WTC11 (cell line): ENCODE measurements around the gene KCNA2. TPM values are rescaled to one million over a fixed set of nuclear protein-coding genes. Genes with fewer than 3 reads are reported as not detected.

Source experiments
- ATAC-seq: fragments of 200-7000 bp; cut with Tn5 transposase; 2 replicates; pipeline ENCODE4 v1.10.0; 2021; ENCODE audit warnings: mild to moderate bottlenecking, moderate library complexity
- CTCF ChIA-PET: fragments of 300-600 bp; sonication (Branson Sonifier 250); formaldehyde crosslinking; loops from one replicate; lab custom pipeline; 2021; ENCODE audit warnings: antibody characterized with exemption; lab: Charles Lee
- POLR2A ChIA-PET: fragments of 350-600 bp; sonication (Branson Sonifier 250); formaldehyde crosslinking; loops from one replicate; lab custom pipeline; 2021; ENCODE audit warnings: antibody characterized with exemption; lab: Charles Lee
- DNase-seq: peaks from one replicate; pipeline ENCODE4 v3.0.0; 2021; ENCODE audit warnings: low spot score
- H3K27ac Mint-ChIP-seq: 2 replicates; pipeline ENCODE4 v1.8.0; 2021; ENCODE audit warnings: mixed read lengths
- H3K27me3 Mint-ChIP-seq: 2 replicates; pipeline ENCODE4 v1.8.0; 2021; ENCODE audit warnings: low read depth, mild to moderate bottlenecking, moderate library complexity, mixed read lengths
- H3K36me3 Mint-ChIP-seq: 2 replicates; pipeline ENCODE4 v1.8.0; 2021; ENCODE audit warnings: mixed read lengths
- H3K4me1 Mint-ChIP-seq: 2 replicates; pipeline ENCODE4 v1.8.0; 2022; ENCODE audit warnings: mixed read lengths
- H3K4me3 Mint-ChIP-seq: 2 replicates; pipeline ENCODE4 v1.8.0; 2021; ENCODE audit warnings: mild to moderate bottlenecking, moderate library complexity, mixed read lengths
- H3K9me3 Mint-ChIP-seq: 2 replicates; pipeline ENCODE4 v1.8.0; 2021; ENCODE audit warnings: mixed read lengths
- AR ChIP-seq: fragments of 250-450 bp; sonication (Bioruptor Pico); IDR thresholded peaks from 2 replicates; pipeline ENCODE4 v1.9.0; 2021; ENCODE audit warnings: mild to moderate bottlenecking
- ATF1 ChIP-seq: sonication (generic); formaldehyde crosslinking; IDR thresholded peaks from 2 replicates; pipeline ENCODE4 v1.8.1; 2023; ENCODE audit warnings: mild to moderate bottlenecking, moderate library complexity, missing genetic modification reagents
- CBFB ChIP-seq: sonication (generic); formaldehyde crosslinking; IDR thresholded peaks from 2 replicates; pipeline ENCODE4 v1.8.1; 2022; ENCODE audit warnings: mild to moderate bottlenecking, low read depth, missing genetic modification reagents
- CREM ChIP-seq: sonication (generic); formaldehyde crosslinking; IDR thresholded peaks from 2 replicates; pipeline ENCODE4 v1.8.1; 2022; ENCODE audit warnings: mild to moderate bottlenecking, missing genetic modification reagents, moderate library complexity
- E2F1 ChIP-seq: sonication (generic); formaldehyde crosslinking; IDR thresholded peaks from 2 replicates; pipeline ENCODE4 v1.8.0; 2022; ENCODE audit warnings: mild to moderate bottlenecking, missing genetic modification reagents
- HMGA2 ChIP-seq: fragments of 250-450 bp; sonication (Bioruptor Pico); IDR thresholded peaks from 2 replicates; pipeline ENCODE4 v1.4.0; 2021; ENCODE audit warnings: mild to moderate bottlenecking, moderate library complexity
- JUN ChIP-seq: sonication (generic); formaldehyde crosslinking; IDR thresholded peaks from 2 replicates; pipeline ENCODE4 v1.8.0; 2023; ENCODE audit warnings: mild to moderate bottlenecking, missing genetic modification reagents
- NR2C2 ChIP-seq: sonication (generic); formaldehyde crosslinking; IDR thresholded peaks from 2 replicates; pipeline ENCODE4 v1.8.0; 2022; ENCODE audit warnings: mild to moderate bottlenecking, missing genetic modification reagents
- SMAD3 ChIP-seq: sonication (generic); formaldehyde crosslinking; IDR thresholded peaks from 2 replicates; pipeline ENCODE4 v1.8.0; 2022; ENCODE audit warnings: missing genetic modification reagents, mild to moderate bottlenecking, borderline replicate concordance
- ZBTB43 ChIP-seq: sonication (generic); formaldehyde crosslinking; IDR thresholded peaks from 2 replicates; pipeline ENCODE4 v1.8.1; 2023; ENCODE audit warnings: mild to moderate bottlenecking, missing genetic modification reagents
- ZNF121 ChIP-seq: sonication (generic); formaldehyde crosslinking; IDR thresholded peaks from 2 replicates; pipeline ENCODE4 v1.8.0; 2023; ENCODE audit warnings: missing genetic modification reagents
- ZNF232 ChIP-seq: sonication (generic); formaldehyde crosslinking; IDR thresholded peaks from 2 replicates; pipeline ENCODE4 v1.8.0; 2022; ENCODE audit warnings: mild to moderate bottlenecking, missing genetic modification reagents
- ZNF263 ChIP-seq: sonication (generic); formaldehyde crosslinking; IDR thresholded peaks from 2 replicates; pipeline ENCODE4 v1.8.1; 2022; ENCODE audit warnings: low read depth, mild to moderate bottlenecking, moderate library complexity, missing genetic modification reagents
- ZNF416 ChIP-seq: fragments of 250-450 bp; sonication (Bioruptor Pico); IDR thresholded peaks from 2 replicates; pipeline ENCODE4 v1.9.0; 2021; ENCODE audit warnings: mild to moderate bottlenecking, inconsistent platforms
- total RNA-seq: library from RNA; stranded (reverse); gene quantifications from 3 replicates; pipeline ENCODE4 v1.2.3, GENCODE V29; 2021
- TF ChIP-seq, protein P1 (sequence below): sonication (generic); formaldehyde crosslinking; IDR thresholded peaks from 2 replicates; pipeline ENCODE4 v1.8.0; 2023; ENCODE audit warnings: missing genetic modification reagents
- TF ChIP-seq, protein P2 (sequence below): sonication (generic); formaldehyde crosslinking; IDR thresholded peaks from 2 replicates; pipeline ENCODE4 v1.8.0; 2023; ENCODE audit warnings: missing genetic modification reagents, mild to moderate bottlenecking, borderline replicate concordance
- TF ChIP-seq, protein P3 (sequence below): sonication (generic); formaldehyde crosslinking; IDR thresholded peaks from 2 replicates; pipeline ENCODE4 v1.8.1; 2023; ENCODE audit warnings: mild to moderate bottlenecking, missing genetic modification reagents, borderline replicate concordance

Gene KCNA2
- total RNA-seq, 1 experiment from 2014 or later = 0.50 TPM

DNA sequence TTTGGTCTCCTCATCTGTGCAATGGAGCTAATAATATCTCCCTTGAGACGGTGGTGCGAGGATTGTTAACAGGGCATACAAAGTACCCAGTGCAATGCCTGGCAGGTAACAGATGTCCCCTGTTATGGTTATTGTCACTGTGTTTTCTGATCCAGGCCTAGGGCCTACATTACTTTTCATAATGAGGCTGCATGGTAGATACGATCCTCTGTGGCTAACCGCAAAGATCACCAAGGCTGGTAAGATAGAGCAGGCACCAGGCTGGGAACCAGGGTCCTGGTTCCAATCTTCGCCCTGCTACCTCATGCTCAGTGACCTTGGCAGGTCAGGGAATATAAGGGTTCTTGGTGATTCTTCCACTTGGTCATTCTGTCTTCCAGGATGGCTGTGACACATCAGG lies 22.7 kb downstream of the KCNA2 start (continued):
- TF ChIP-seq, protein P1, sequence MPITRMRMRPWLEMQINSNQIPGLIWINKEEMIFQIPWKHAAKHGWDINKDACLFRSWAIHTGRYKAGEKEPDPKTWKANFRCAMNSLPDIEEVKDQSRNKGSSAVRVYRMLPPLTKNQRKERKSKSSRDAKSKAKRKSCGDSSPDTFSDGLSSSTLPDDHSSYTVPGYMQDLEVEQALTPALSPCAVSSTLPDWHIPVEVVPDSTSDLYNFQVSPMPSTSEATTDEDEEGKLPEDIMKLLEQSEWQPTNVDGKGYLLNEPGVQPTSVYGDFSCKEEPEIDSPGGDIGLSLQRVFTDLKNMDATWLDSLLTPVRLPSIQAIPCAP = no peak
- TF ChIP-seq ZBTB43 (CRISPR knock-in tag) = no peak

- Mint-ChIP-seq H3K4me1 (no peaks in the 10 kb centered on the region), H3K27me3 (peaks cover 49% of the 10 kb centered on the region), H3K9me3 (peaks cover 8% of the 10 kb centered on the region), H3K36me3 (no peaks in the 10 kb centered on the region), H3K4me3 (no peak overlapping the region), H3K27ac (no peak overlapping the region)
- DNase-seq (no peak), ATAC-seq (no peak)
- no peak for TF ChIP-seq ATF1 (CRISPR knock-in tag)
- TF ChIP-seq, protein P1 = no peak
- no peak for TF ChIP-seq CBFB (CRISPR knock-in tag)
- no peak for TF ChIP-seq SMAD3
- TF ChIP-seq, protein P2, sequence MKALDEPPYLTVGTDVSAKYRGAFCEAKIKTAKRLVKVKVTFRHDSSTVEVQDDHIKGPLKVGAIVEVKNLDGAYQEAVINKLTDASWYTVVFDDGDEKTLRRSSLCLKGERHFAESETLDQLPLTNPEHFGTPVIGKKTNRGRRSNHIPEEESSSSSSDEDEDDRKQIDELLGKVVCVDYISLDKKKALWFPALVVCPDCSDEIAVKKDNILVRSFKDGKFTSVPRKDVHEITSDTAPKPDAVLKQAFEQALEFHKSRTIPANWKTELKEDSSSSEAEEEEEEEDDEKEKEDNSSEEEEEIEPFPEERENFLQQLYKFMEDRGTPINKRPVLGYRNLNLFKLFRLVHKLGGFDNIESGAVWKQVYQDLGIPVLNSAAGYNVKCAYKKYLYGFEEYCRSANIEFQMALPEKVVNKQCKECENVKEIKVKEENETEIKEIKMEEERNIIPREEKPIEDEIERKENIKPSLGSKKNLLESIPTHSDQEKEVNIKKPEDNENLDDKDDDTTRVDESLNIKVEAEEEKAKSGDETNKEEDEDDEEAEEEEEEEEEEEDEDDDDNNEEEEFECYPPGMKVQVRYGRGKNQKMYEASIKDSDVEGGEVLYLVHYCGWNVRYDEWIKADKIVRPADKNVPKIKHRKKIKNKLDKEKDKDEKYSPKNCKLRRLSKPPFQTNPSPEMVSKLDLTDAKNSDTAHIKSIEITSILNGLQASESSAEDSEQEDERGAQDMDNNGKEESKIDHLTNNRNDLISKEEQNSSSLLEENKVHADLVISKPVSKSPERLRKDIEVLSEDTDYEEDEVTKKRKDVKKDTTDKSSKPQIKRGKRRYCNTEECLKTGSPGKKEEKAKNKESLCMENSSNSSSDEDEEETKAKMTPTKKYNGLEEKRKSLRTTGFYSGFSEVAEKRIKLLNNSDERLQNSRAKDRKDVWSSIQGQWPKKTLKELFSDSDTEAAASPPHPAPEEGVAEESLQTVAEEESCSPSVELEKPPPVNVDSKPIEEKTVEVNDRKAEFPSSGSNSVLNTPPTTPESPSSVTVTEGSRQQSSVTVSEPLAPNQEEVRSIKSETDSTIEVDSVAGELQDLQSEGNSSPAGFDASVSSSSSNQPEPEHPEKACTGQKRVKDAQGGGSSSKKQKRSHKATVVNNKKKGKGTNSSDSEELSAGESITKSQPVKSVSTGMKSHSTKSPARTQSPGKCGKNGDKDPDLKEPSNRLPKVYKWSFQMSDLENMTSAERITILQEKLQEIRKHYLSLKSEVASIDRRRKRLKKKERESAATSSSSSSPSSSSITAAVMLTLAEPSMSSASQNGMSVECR (CRISPR knock-in tag) = no peak
- no peak for TF ChIP-seq ZNF232 (CRISPR knock-in tag)
- no peak for TF ChIP-seq ZNF121
- TF ChIP-seq AR = no peak
- TF ChIP-seq NR2C2 (CRISPR knock-in tag) = no peak
- ChIA-PET CTCF (interaction anchor here (1.2 kb wide), 2 partner anchors 34 to 37 kb away, joined by 3 to 4 read pairs; no protein-coding TSS in a partner anchor), POLR2A (no interaction called here)
Observed at GRCh38 chr1:110582378-110582777, 23.8 kb downstream of the KCNA2 start.

GRCh38 chr1:110581682-110582145 lies 24.4 kb downstream of the KCNA2 start:
- ChIA-PET CTCF (interaction anchor here (0.9 to 1.2 kb wide), 4 partner anchors 26 to 86 kb away, joined by 3 to 5 read pairs (median 4); no protein-coding TSS in a partner anchor), POLR2A (no interaction called here)
- DNase-seq = no peak
- Mint-ChIP-seq H3K27ac (no peak overlapping the region), H3K27me3 (peaks cover 55% of the 10 kb centered on the region), H3K9me3 (peaks cover 8% of the 10 kb centered on the region), H3K4me1 (no peaks in the 10 kb centered on the region), H3K4me3 (no peak overlapping the region), H3K36me3 (no peaks in the 10 kb centered on the region)
- ATAC-seq = no peak
- no peak for TF ChIP-seq E2F1 (CRISPR knock-in tag)
- no peak for TF ChIP-seq JUN (CRISPR knock-in tag)
- no peak for TF ChIP-seq ZNF263
- no peak for TF ChIP-seq CREM (CRISPR knock-in tag)
- TF ChIP-seq HMGA2 (CRISPR knock-in tag) = no peak
- no peak for TF ChIP-seq ZNF416 (CRISPR knock-in tag)
- TF ChIP-seq, protein P3, sequence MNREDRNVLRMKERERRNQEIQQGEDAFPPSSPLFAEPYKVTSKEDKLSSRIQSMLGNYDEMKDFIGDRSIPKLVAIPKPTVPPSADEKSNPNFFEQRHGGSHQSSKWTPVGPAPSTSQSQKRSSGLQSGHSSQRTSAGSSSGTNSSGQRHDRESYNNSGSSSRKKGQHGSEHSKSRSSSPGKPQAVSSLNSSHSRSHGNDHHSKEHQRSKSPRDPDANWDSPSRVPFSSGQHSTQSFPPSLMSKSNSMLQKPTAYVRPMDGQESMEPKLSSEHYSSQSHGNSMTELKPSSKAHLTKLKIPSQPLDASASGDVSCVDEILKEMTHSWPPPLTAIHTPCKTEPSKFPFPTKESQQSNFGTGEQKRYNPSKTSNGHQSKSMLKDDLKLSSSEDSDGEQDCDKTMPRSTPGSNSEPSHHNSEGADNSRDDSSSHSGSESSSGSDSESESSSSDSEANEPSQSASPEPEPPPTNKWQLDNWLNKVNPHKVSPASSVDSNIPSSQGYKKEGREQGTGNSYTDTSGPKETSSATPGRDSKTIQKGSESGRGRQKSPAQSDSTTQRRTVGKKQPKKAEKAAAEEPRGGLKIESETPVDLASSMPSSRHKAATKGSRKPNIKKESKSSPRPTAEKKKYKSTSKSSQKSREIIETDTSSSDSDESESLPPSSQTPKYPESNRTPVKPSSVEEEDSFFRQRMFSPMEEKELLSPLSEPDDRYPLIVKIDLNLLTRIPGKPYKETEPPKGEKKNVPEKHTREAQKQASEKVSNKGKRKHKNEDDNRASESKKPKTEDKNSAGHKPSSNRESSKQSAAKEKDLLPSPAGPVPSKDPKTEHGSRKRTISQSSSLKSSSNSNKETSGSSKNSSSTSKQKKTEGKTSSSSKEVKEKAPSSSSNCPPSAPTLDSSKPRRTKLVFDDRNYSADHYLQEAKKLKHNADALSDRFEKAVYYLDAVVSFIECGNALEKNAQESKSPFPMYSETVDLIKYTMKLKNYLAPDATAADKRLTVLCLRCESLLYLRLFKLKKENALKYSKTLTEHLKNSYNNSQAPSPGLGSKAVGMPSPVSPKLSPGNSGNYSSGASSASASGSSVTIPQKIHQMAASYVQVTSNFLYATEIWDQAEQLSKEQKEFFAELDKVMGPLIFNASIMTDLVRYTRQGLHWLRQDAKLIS (CRISPR knock-in tag) = no peak
